KG1 (cell line): ENCODE results near the gene SLC1A3.
"Not testable (repeated sequence)": the region's sequence is repeated elsewhere in the genome, so short reads cannot be mapped to it uniquely, and the experiment has no call there.

Experiments used
- DNase-seq: peaks from one replicate; lab custom pipeline; 2025; lab: John Stamatoyannopoulos, UW

Gene SLC1A3

DNA sequence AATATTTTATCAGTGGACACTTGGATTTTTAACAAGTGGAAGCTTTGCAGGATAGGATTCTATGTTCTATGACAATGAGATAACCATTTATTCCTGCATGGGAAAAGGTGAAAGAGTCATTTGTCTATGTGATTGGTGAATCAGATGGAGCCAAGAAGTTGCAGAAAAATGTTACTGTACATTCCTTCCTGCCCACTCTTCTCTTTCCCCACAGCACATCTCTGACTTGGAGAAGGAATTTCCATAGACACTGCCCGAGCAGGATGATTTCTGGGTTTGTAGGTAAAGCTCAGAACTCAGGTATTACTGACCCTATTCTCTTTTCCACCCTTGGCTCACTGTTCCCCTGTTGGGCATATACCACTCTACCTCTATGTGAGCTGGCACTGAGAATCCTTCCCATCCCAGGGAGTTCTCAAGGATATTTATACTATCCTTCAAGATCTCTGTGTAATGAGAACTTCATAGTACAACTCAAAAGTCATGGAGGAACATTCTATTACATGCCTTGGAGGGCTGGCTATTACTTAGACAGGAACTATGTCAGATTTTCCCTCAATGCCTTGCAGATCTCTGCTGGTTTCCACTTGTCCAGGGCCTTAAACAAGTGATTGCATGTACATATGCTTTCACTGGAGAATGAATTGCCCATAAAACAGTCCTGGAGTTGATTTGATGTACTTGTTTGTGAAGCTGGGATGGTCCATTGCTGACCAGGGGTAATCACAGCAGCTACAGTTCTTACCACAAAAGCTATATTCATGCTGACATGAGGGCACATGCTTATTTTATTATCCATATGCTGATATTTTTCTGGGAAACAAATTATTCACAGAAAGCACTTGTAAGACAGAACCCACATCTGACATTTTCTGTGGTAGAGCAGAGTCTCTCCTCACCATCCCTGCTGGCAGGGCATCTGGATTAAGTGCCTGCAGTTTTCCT lies 24.1 kb downstream of the SLC1A3 start:
- DNase-seq: no peak

DNA sequence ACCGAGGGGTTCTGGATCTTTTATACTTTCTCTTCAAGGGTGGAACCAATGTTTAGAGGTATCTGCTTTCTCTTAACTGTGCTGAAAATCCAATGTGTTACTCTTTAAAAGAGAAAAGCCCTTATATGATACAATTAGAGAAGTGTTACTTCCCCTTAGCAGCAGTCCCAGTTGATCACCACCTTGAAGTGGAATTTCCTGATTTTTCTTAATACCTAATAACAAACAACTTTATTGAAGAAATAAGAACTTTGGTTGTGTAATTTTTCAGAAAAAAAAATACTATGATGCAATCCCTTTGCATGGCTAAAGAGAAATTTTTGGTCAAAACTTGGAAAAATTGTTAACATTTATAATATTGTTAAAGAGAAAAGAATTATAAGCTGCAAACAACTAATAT lies 24.7 kb downstream of the SLC1A3 start:
- DNase-seq: no peak

DNA sequence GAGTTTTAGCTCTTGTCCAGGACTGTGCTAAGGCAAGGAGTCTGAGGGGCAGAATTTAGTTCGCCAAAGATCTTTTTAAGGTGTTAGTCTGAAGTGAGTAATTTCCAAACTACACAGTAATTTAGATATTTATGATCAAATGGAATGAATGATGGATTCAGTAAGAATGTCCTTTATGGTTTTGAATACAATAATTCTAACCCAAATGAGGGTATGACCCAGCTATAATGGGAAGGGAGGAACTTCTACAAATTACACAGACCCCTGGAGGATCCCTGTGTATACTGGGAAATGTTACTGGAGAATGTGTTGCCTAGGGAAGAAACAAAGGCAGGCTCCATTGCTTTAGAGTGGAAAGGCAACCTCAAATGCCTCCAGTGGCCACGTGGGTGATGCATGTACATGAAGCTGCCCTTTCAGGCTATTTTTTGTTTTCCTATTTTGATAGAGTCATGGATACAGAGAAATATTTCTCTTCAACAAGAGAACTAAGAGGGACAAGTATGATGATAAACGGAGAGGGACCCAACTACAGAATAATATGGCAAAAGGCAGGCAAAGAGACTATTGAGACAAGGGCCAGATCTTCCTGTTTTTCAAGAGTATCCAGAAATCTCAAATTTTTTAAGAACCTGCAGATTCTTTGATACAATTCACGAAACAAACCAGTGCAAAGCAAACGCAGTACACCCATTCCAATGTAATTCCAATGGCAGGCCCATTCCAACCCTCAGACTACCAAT lies 25.4 kb downstream of the SLC1A3 start:
- no peak for DNase-seq

DNA sequence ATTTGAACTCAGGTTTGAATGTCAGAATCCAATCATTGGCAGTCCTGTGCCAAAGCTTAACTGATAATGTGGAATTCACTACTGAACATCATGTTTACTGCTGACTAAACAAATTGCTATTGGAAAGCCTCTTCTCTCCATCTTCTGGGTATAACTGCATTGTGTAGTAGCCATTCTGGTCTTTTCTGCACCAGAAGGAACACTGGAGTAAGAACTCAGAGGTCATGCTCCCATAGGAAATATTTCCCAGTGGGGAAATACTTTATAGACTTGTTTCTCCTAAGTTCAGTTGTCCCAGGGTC lies 25.9 kb downstream of the SLC1A3 start:
- no peak for DNase-seq

DNA sequence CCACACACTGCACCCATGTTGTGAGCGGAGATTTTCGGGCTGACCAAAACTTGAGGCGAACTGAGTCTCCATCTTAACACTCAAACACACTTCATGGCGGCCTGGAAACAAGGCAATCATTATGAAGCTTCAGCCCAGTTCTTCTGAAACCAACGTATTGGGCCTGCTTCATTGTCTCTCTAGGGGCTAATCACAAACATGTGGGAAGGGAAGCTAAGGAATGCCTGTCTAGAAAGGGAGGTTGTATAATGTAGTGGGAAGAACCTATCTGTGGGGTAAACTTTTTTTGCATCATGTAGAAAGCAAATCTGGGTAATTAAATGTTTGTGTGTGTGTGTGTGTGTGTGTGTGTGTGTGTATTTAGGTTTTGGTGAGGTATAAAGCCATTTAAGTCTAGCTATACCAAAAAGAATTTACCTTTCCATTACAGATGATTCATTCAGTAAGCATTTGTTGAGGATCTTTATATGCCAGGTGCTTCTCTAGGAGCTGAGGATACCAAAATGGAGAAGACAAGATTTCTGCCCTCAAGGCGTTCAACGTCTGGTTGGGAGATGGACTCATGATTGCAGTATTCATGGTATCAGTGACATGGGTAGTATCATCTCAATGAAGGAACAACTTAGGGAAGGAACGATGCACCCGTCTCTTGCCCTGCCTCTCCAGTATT lies 29.4 kb downstream of the SLC1A3 start:
- no peak for DNase-seq

DNA sequence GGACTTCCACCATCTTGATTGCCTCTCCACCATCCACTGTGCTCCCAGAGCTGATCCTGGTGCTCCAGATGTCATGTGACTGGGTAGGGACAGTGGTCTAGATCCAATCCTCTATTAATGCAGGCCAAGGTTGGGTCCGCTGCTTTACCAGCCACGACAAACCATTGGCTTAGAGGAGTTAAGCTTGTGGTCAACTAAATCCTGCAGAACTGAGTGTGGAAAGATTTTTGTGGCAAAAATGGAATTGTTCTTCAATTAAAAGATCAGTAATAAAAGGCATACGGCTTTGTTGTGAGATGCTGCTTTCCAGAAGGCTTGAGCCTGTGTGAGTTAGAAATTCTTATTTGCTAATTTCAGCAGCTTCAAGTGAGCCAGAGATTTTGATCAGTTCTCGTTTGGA lies 30.7 kb downstream of the SLC1A3 start:
- no peak for DNase-seq

DNA sequence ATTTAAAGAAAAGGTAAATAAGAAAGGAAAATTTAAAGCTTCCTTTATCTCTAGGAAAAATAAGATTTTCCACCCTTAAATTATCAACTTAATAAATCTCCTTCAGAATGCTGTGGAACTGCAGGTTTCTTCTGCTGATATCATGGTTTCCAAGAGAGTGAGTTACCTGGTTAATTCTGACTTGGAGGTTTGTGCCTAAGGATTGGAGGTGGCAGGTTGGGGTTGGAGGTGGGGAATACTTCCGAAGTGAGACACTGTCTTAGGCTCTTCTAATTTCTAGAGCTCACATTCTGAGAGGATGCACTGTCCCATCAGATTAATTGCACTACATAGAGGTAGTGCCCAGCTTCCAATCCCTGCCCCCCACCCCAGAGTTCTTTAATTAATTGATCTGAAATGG lies 31.1 kb downstream of the SLC1A3 start:
- DNase-seq: no peak

- DNase-seq: no peak
Observed at GRCh38 chr5:36638056-36638455, 31.6 kb downstream of the SLC1A3 start.

GRCh38 chr5:36640949-36641348 lies 34.5 kb downstream of the SLC1A3 start:
- no peak for DNase-seq

DNA sequence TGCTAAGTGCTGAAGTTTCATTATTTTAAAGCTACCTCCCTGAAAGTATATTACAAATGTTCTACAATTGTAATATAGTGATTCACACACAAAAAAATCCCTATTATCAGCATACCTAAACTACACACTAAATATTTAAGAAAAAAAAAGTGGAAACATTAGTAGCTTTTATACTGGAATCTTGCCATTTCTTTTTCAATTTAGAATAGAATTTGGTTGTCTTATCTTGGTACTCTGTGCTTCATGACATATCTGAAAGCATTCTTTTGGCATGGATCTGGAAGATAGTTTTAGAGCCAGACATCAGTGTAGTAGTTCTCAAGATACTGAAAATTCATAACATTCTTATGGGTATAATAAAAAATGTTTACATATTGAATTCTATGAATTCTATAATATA lies 35.0 kb downstream of the SLC1A3 start:
- no peak for DNase-seq

GRCh38 chr5:36642089-36642488 lies 35.7 kb downstream of the SLC1A3 start:
- no peak for DNase-seq

GRCh38 chr5:36643162-36643561 lies 36.8 kb downstream of the SLC1A3 start:
- no peak for DNase-seq

GRCh38 chr5:36643841-36644240 lies 37.4 kb downstream of the SLC1A3 start:
- DNase-seq: not testable (repeated sequence)

DNA sequence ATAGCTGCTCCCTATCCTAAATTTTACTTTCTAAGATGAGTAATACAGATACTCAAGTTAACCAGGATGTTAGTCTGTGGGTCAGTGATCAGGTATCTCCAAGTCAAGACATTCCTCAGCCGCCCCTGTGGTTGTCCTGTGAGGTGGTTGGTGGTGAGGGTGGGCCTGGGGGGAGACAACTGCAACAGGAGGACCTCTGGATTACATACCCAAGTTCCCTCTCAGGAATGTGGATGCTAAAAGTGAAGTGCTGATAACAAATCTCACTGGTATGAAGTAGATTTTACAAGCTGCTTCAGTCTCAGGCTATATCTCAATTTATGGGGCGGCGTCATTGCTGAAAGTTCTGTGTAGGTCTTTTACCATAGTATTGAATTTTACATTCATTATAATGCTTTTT lies 38.3 kb downstream of the SLC1A3 start:
- no peak for DNase-seq

GRCh38 chr5:36646100-36646499 lies 39.7 kb downstream of the SLC1A3 start:
- DNase-seq: no peak

DNA sequence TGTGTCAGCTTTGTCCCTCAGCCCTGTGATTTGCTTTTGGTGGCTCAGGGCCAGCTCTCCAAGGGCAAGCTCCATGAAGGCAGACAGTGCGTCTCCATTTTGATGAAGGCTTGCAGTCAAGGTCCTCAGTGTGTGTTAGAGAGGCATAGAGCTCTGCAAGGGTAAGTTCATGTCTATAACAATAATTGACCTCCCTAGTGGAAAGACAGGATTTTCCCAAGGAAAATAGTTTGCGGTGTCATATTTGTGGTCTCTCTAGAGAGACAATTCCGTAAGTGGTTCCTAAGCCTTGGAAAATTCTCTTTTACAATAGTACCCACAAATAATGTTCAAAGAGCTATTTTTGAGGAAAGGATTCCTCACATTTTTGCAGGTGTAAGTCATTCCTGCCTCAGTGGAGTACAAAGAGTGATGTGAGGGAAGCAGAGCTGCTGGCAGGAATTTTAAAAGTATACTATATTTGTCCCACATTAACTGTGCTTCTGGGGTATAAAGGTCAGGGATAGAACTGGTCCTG lies 40.2 kb downstream of the SLC1A3 start:
- no peak for DNase-seq

DNA sequence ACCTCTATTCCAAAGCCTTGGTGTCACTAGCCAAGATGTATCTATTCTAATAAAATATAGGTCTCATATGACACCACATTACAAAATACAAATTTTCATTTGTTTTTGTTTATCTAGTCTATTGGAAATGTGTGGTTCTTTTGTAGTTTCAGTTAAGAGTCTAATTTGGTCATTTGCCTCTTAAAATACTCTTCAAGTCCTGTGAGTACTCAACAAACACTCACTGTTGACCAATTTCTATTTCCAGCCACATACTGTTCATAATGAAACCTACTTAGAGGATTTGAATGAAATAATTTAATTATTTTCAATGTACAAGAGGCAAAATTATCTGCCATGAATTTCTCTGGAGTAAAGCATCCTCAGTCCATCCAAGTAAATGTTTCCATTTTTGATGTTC lies 40.6 kb downstream of the SLC1A3 start:
- no peak for DNase-seq

GRCh38 chr5:36648426-36648825 lies 42.0 kb downstream of the SLC1A3 start:
- DNase-seq: no peak

GRCh38 chr5:36651761-36652685 lies 45.6 kb downstream of the SLC1A3 start:
- no peak for DNase-seq

- no peak for DNase-seq
Observed at GRCh38 chr5:36653044-36653705, 46.8 kb downstream of the SLC1A3 start.

GRCh38 chr5:36654564-36654963 lies 48.2 kb downstream of the SLC1A3 start:
- DNase-seq: no peak
